Stimulated activated CD4-positive, alpha-beta T cell treated with anti-CD3 and anti-CD28 coated beads, Interleukin-4, amount 100 ng/mL, for 24 hours (primary cell): Measurements from ENCODE around the gene RRAD.
"Not testable (repeated sequence)": the region's sequence is repeated elsewhere in the genome, so short reads cannot be mapped to it uniquely, and the experiment has no call there.

ENCODE experiments used
- DNase-seq: peaks from one replicate; pipeline ENCODE4 v3.0.0-alpha.2; 2020

RRAD gene

GRCh38 chr16:66925322-66925840, at the start of gene RRAD:
TSS of gene RRAD (minus strand) at chr16:66925535. CDS start at chr16:66925179, 356 bp downstream.
- no peak for DNase-seq

GRCh38 chr16:66974932-66975246, 49.6 kb upstream of the RRAD start:
- peak; percentile 54 for DNase-seq

- not testable (repeated sequence) for DNase-seq
Observed at GRCh38 chr16:66974156-66974931, 49.0 kb upstream of the RRAD start.

- DNase-seq = no peak
Observed at GRCh38 chr16:66973716-66974115, 48.4 kb upstream of the RRAD start.

- no peak for DNase-seq
Observed at GRCh38 chr16:66972983-66973382, 47.6 kb upstream of the RRAD start.

GRCh38 chr16:66970775-66971720, 45.7 kb upstream of the RRAD start:
- DNase-seq = no peak

GRCh38 chr16:66968847-66969246, 43.5 kb upstream of the RRAD start:
- DNase-seq = no peak

GRCh38 chr16:66964049-66964448, 38.7 kb upstream of the RRAD start:
- no peak for DNase-seq

- DNase-seq = no peak
Observed at GRCh38 chr16:66961914-66962313, 36.6 kb upstream of the RRAD start.

- DNase-seq = peak; percentile 63
Observed at GRCh38 chr16:66961065-66961744, 35.9 kb upstream of the RRAD start, which contains the start of gene CES3. TSS of gene CES3 (plus strand) at chr16:66961266. CDS start at chr16:66961308, 42 bp downstream.

- DNase-seq = no peak
Observed at GRCh38 chr16:66960270-66960669, 34.9 kb upstream of the RRAD start.

GRCh38 chr16:66959704-66960161, 34.4 kb upstream of the RRAD start:
- DNase-seq = no peak

- DNase-seq = no peak
Observed at GRCh38 chr16:66958857-66959703, 33.7 kb upstream of the RRAD start.

- not testable (repeated sequence) for DNase-seq
Observed at GRCh38 chr16:66956154-66956457, 30.8 kb upstream of the RRAD start.

- DNase-seq = not testable (repeated sequence)
Observed at GRCh38 chr16:66955363-66956153, 30.2 kb upstream of the RRAD start.

GRCh38 chr16:66954097-66954659, 28.8 kb upstream of the RRAD start:
- peak; percentile 81 for DNase-seq

GRCh38 chr16:66953462-66954096, 28.2 kb upstream of the RRAD start:
- no peak for DNase-seq

- DNase-seq = no peak
Observed at GRCh38 chr16:66952430-66953110, 27.2 kb upstream of the RRAD start.

- DNase-seq = no peak
Observed at GRCh38 chr16:66950971-66951790, 25.8 kb upstream of the RRAD start.
